Fibroblast of skin of abdomen (primary cell): ENCODE results near the gene CRMP1.
A peak's percentile ranks its signal among the peaks of the same experiment; 100 is the strongest.
"Not testable (repeated sequence)": the region's sequence is repeated elsewhere in the genome, so short reads cannot be mapped to it uniquely, and the experiment has no call there.

Experiments
- DNase-seq: peaks from one replicate; pipeline ENCODE4 v3.0.0-alpha.2; 2013

Gene CRMP1

GRCh38 chr4:5816851-5817375 is 76.0 kb downstream of the CRMP1 start:
- no peak for DNase-seq

GRCh38 chr4:5816101-5816500 is 76.8 kb downstream of the CRMP1 start:
- DNase-seq = no peak

GRCh38 chr4:5815641-5816040 is 77.2 kb downstream of the CRMP1 start:
- no peak for DNase-seq

GRCh38 chr4:5814421-5814820 is 78.5 kb downstream of the CRMP1 start:
- DNase-seq = no peak

GRCh38 chr4:5813882-5814255 is 79.0 kb downstream of the CRMP1 start:
- no peak for DNase-seq

GRCh38 chr4:5812506-5813229 is 80.2 kb downstream of the CRMP1 start:
- DNase-seq = peak; percentile 68

GRCh38 chr4:5812057-5812456 is 80.8 kb downstream of the CRMP1 start:
- not testable (repeated sequence) for DNase-seq

- DNase-seq = no peak
Measured at GRCh38 chr4:5810770-5811430, 82.0 kb downstream of the CRMP1 start.

GRCh38 chr4:5810151-5810550 is 82.7 kb downstream of the CRMP1 start:
- no peak for DNase-seq

- DNase-seq = no peak
Measured at GRCh38 chr4:5809216-5809776, 83.6 kb downstream of the CRMP1 start.

GRCh38 chr4:5808081-5808741 is 84.7 kb downstream of the CRMP1 start:
- DNase-seq = no peak

- no peak for DNase-seq
Measured at GRCh38 chr4:5805270-5805669, 87.6 kb downstream of the CRMP1 start.

GRCh38 chr4:5804656-5805055 is 88.2 kb downstream of the CRMP1 start:
- no peak for DNase-seq

- no peak for DNase-seq
Measured at GRCh38 chr4:5802565-5802964, 90.3 kb downstream of the CRMP1 start.

- DNase-seq = no peak
Measured at GRCh38 chr4:5801696-5802095, 91.2 kb downstream of the CRMP1 start.

- no peak for DNase-seq
Measured at GRCh38 chr4:5800496-5800895, 92.4 kb downstream of the CRMP1 start.

GRCh38 chr4:5799406-5799805 is 93.5 kb downstream of the CRMP1 start:
- DNase-seq = no peak

- no peak for DNase-seq
Measured at GRCh38 chr4:5798946-5799345, 93.9 kb downstream of the CRMP1 start.

GRCh38 chr4:5798462-5798861 is 94.4 kb downstream of the CRMP1 start:
- DNase-seq = peak; percentile 32

- DNase-seq = no peak
Measured at GRCh38 chr4:5797866-5798265, 95.0 kb downstream of the CRMP1 start.

- DNase-seq = no peak
Measured at GRCh38 chr4:5796976-5797375, 95.9 kb downstream of the CRMP1 start.

GRCh38 chr4:5795580-5795979 is 97.3 kb downstream of the CRMP1 start:
- DNase-seq = no peak

GRCh38 chr4:5793514-5793913 is 99.4 kb downstream of the CRMP1 start:
- DNase-seq = no peak
